PFSK-1 (cell line): ENCODE results near the gene GALNT9.

Source experiments
- FOXP2 ChIP-seq: optimal IDR thresholded peaks from 2 replicates; pipeline ENCODE3; 2011; ENCODE audit warnings: borderline replicate concordance, control low read depth, inconsistent platforms; ENCODE audit not compliant: insufficient read depth; ENCODE audit errors: extremely low read length, extremely low read depth
- POLR2AphosphoS5 ChIP-seq: IDR thresholded peaks from 2 replicates; pipeline ENCODE4 v1.6.1; 2012; ENCODE audit warnings: low read depth, mild to moderate bottlenecking, control low read depth, low read length, moderate library complexity
- SIN3A ChIP-seq: IDR thresholded peaks from 2 replicates; pipeline ENCODE4 v1.6.1; 2012; ENCODE audit warnings: mild to moderate bottlenecking, low read length, moderate library complexity, borderline replicate concordance; ENCODE audit not compliant: insufficient read depth
- TAF1 ChIP-seq: IDR thresholded peaks from 2 replicates; pipeline ENCODE4 v1.6.1; 2012; ENCODE audit warnings: low read length, control low read depth, borderline replicate concordance; ENCODE audit not compliant: insufficient read depth
- TF ChIP-seq, protein P1 (sequence below), 2 experiments: IDR thresholded peaks; 2 replicates each; pipeline versions ENCODE4 v1.6.1 to v1.8.0; 2011 to 2012; ENCODE audit warnings: low read depth in 2 of 2, low read length in 2 of 2, control low read depth in 1 of 2, inconsistent platforms in 1 of 2, mild to moderate bottlenecking in 1 of 2, moderate library complexity in 1 of 2; ENCODE audit not compliant: insufficient read depth in 1 of 2

Gene GALNT9

DNA sequence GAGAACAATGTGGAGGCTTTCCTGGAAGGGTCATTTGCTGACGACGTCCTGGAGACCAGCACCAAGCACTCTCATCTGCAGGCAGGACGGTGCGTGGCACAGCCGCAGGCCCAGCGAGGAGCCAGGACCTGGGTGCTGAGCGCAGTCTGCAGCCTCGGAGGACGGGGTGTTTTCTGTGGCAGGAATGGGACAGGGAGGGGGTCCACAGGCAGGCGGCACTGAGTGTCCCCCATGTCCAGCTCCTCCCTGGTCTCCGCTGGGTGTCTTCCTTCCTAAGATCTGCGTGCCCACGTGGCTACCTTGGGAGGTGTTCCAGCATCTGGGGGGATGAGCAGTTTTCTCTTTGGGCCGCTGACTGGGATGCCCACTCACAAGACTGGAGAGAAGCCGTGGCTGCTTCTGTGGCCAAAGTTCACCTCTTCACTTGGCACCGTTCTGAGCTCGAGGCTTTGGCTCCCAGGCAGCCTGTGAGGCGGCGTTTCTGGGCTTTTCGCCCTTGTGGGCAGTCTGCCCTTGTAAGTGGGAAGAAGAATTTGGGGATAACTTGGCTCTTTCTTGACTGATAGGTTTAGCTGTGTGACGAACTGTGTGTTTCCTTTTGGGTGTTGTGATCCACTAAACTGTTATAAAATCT lies 112.9 kb downstream of the GALNT9 start:
- no peak for TF ChIP-seq FOXP2
- TF ChIP-seq SIN3A: no peak
- TF ChIP-seq, protein P1, sequence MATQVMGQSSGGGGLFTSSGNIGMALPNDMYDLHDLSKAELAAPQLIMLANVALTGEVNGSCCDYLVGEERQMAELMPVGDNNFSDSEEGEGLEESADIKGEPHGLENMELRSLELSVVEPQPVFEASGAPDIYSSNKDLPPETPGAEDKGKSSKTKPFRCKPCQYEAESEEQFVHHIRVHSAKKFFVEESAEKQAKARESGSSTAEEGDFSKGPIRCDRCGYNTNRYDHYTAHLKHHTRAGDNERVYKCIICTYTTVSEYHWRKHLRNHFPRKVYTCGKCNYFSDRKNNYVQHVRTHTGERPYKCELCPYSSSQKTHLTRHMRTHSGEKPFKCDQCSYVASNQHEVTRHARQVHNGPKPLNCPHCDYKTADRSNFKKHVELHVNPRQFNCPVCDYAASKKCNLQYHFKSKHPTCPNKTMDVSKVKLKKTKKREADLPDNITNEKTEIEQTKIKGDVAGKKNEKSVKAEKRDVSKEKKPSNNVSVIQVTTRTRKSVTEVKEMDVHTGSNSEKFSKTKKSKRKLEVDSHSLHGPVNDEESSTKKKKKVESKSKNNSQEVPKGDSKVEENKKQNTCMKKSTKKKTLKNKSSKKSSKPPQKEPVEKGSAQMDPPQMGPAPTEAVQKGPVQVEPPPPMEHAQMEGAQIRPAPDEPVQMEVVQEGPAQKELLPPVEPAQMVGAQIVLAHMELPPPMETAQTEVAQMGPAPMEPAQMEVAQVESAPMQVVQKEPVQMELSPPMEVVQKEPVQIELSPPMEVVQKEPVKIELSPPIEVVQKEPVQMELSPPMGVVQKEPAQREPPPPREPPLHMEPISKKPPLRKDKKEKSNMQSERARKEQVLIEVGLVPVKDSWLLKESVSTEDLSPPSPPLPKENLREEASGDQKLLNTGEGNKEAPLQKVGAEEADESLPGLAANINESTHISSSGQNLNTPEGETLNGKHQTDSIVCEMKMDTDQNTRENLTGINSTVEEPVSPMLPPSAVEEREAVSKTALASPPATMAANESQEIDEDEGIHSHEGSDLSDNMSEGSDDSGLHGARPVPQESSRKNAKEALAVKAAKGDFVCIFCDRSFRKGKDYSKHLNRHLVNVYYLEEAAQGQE (IDR thresholded peaks at IDR 0.05; ENCODE audit: insufficient read depth in 1 of 2, low read depth in 2 of 2, low read length in 2 of 2): no peak
- no peak for TF ChIP-seq POLR2AphosphoS5
- no peak for TF ChIP-seq TAF1

DNA sequence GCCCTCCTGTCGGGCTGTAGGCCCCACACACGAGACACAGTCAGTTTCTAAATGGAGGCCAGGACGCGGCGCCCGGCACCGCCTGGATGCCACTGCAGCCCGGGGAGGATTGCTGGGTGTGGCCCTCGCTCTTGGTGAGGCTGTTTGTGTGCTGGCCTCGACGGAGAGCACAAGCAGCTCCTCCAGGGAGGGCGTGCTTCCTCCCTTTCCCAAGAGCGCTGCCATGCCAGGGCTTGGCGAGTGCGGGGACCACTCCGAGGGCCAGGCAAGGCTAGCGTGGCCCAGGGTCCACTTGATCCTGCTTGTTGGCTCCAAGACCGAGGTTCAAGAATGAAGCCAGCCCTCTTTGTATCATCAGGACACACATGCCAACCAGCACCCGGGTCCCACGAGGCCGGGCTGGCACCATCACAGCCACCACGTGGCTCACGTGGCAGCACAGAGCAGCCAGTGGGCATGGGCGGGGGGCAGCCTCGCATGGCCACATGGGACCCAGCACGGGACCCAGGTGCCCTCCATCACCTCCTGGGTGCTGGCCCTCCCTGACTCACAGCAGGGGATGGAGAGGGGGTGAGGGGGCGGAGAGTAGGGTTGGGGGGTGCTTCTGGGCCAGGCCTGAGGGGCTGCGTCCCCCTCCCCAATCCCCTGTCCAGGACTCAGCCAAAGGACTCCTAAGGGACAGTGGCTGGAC lies 113.9 kb downstream of the GALNT9 start:
- TF ChIP-seq, protein P1 (IDR thresholded peaks at IDR 0.05; ENCODE audit: insufficient read depth in 1 of 2, low read depth in 2 of 2, low read length in 2 of 2): no peak
- no peak for TF ChIP-seq POLR2AphosphoS5
- TF ChIP-seq TAF1: no peak
- TF ChIP-seq FOXP2: no peak
- TF ChIP-seq SIN3A: no peak

DNA sequence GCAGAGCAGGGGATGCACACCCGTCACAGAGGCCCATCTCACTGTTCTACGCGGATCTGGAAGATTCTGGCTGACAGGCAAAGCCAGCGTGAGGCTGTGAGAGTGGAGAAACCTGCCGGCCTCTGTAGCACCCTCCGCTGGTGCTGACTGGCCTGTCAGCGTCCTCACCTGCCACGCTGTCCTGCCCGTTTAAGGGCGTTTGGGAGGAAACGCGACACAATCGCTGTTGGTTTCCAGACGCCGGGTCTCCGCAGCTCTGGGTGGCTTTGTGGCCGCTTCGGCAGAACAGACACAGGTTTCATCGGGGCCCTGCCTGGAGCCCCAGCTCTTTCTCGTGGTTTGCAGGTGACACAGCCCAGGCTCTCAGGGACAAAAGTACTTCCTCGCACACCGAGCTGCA lies 114.5 kb downstream of the GALNT9 start:
- TF ChIP-seq TAF1 (no peak), FOXP2 (no peak), POLR2AphosphoS5 (no peak), SIN3A (no peak)
- TF ChIP-seq, protein P1 (IDR thresholded peaks at IDR 0.05; ENCODE audit: insufficient read depth in 1 of 2, low read depth in 2 of 2, low read length in 2 of 2): no peak

DNA sequence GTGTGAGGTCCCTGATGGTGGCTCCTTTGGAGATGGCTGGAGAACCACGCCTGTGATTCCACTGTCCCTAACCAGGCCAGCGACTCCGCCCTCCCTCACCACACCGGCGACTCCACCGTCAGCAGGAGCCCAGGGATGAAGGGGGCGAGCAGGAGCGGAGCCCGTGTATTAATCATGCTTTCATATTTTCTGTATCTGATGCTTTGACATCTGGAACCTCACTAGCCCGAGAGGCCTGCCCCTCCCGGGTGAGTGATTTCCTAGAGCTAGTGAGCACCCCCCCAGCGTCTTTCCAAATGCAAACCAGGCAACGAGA lies 115.3 kb downstream of the GALNT9 start:
- TF ChIP-seq, protein P1 (IDR thresholded peaks at IDR 0.05; ENCODE audit: insufficient read depth in 1 of 2, low read depth in 2 of 2, low read length in 2 of 2): no peak
- TF ChIP-seq SIN3A: no peak
- no peak for TF ChIP-seq TAF1
- TF ChIP-seq FOXP2: no peak
- TF ChIP-seq POLR2AphosphoS5: no peak
